A549 (cell line): ENCODE results near the gene NECTIN1. TPM values are rescaled to one million over a fixed set of nuclear protein-coding genes. Genes with fewer than 3 reads are reported as not detected.

Source experiments
- ATAC-seq, 2 experiments: fragments of 200-7000 bp in 1 of 2; fragments of >200 bp in 1 of 2; cut with Nextera tagmentation in 1 of 2; cut with Tn5 transposase in 1 of 2; 3 replicates each; pipeline versions ENCODE4 v1.8.0 to v1.9.1; 2018 to 2020; ENCODE audit warnings: mild to moderate bottlenecking in 1 of 2, moderate library complexity in 1 of 2
- CTCF ChIA-PET: fragments of 300-600 bp; sonication (Branson Sonifier 250); formaldehyde crosslinking; extraction: SDS; loops from one replicate; lab custom pipeline; 2021; ENCODE audit warnings: antibody characterized with exemption, inconsistent platforms; lab: Yijun Ruan, JAX
- POLR2A ChIA-PET: fragments of 350-600 bp; formaldehyde crosslinking; extraction: SDS; loops from one replicate; lab custom pipeline; 2021; ENCODE audit warnings: antibody characterized with exemption, inconsistent platforms; lab: Yijun Ruan, JAX
- DNase-seq, 2 experiments: peaks; one replicate each; pipeline versions ENCODE4 v3.0.0 to v3.0.0-alpha.2; 2011 to 2016; ENCODE audit warnings: low read depth in 1 of 2, low spot score in 1 of 2
- FAIRE-seq: peaks from 2 replicates; lab custom pipeline; 2011; peaks lifted over from hg19 to GRCh38; lab: Jason Lieb, UNC
- H3K27ac ChIP-seq, 2 experiments: fragments of >200 bp; sonication (Bioruptor Twin); formaldehyde crosslinking; 3 replicates each; pipeline ENCODE4 v1.5.1; 2016 to 2017
- H3K4me1 ChIP-seq: fragments of >200 bp; sonication (Bioruptor Twin); formaldehyde crosslinking; 3 replicates; pipeline ENCODE4 v1.6.1; 2016
- H3K4me2 ChIP-seq: fragments of >200 bp; sonication (Bioruptor Twin); formaldehyde crosslinking; 3 replicates; pipeline ENCODE4 v1.6.1; 2016
- H3K4me3 ChIP-seq: fragments of >200 bp; sonication (Bioruptor Twin); formaldehyde crosslinking; 3 replicates; pipeline ENCODE4 v1.5.1; 2016
- H3K9me3 ChIP-seq: fragments of >200 bp; sonication (Bioruptor Twin); formaldehyde crosslinking; 3 replicates; pipeline ENCODE4 v1.6.1; 2016
- ATOH8 ChIP-seq: fragments of 250-450 bp; sonication (Bioruptor Pico); IDR thresholded peaks from 2 replicates; pipeline ENCODE4 v1.5.0; 2020; ENCODE audit warnings: low read depth, mild to moderate bottlenecking, moderate library complexity
- BCL3 ChIP-seq: fragments of >200 bp; sonication (Bioruptor Twin); formaldehyde crosslinking; IDR thresholded peaks from 3 replicates; pipeline ENCODE4 v1.6.1; 2016
- BHLHE40 ChIP-seq: IDR thresholded peaks from 2 replicates; pipeline ENCODE4 v1.6.1; 2012; ENCODE audit warnings: low read depth, low read length, inconsistent platforms
- CBX8 ChIP-seq: fragments of 200-600 bp; sonication (generic); IDR thresholded peaks from 2 replicates; pipeline ENCODE4 v1.6.1; 2016
- EHMT2 ChIP-seq: fragments of 200-600 bp; sonication (generic); IDR thresholded peaks from 2 replicates; pipeline ENCODE4 v1.6.1; 2016; ENCODE audit warnings: antibody characterized with exemption, low read depth, mild to moderate bottlenecking, moderate library complexity
- FOSB ChIP-seq: fragments of 250-450 bp; sonication (Bioruptor Pico); IDR thresholded peaks from 2 replicates; pipeline ENCODE4 v1.5.0; 2020; ENCODE audit warnings: mild to moderate bottlenecking, moderate library complexity
- HEYL ChIP-seq: fragments of 250-450 bp; sonication (Bioruptor Pico); IDR thresholded peaks from 2 replicates; pipeline ENCODE4 v1.8.0; 2021; ENCODE audit warnings: mild to moderate bottlenecking, moderate library complexity
- JUNB ChIP-seq: fragments of >200 bp; sonication (Bioruptor Twin); formaldehyde crosslinking; IDR thresholded peaks from 2 replicates; pipeline ENCODE4 v1.6.1; 2016
- MAFK ChIP-seq: fragments of 450-650 bp; IDR thresholded peaks from 2 replicates; pipeline ENCODE4 v1.6.1; 2014; ENCODE audit not compliant: partially characterized antibody
- MAX ChIP-seq: IDR thresholded peaks from 2 replicates; pipeline ENCODE4 v1.6.1; 2012
- RARB ChIP-seq: fragments of 250-450 bp; sonication (Bioruptor Pico); IDR thresholded peaks from 2 replicates; pipeline ENCODE4 v1.8.0; 2021; ENCODE audit warnings: mild to moderate bottlenecking, moderate library complexity
- REST ChIP-seq: fragments of 200-600 bp; sonication (generic); IDR thresholded peaks from 2 replicates; pipeline ENCODE4 v1.6.1; 2016; ENCODE audit warnings: antibody characterized with exemption, mild to moderate bottlenecking, moderate library complexity
- RFX5 ChIP-seq: fragments of 450-650 bp; IDR thresholded peaks from 2 replicates; pipeline ENCODE4 v1.7.1; 2014; ENCODE audit warnings: antibody characterized with exemption, mild to moderate bottlenecking, moderate library complexity
- ZFP36 ChIP-seq: fragments of 450-650 bp; IDR thresholded peaks from 2 replicates; pipeline ENCODE4 v1.6.1; 2014; ENCODE audit warnings: borderline replicate concordance; ENCODE audit not compliant: partially characterized antibody
- ZNF302 ChIP-seq: fragments of 250-450 bp; sonication (Bioruptor Pico); IDR thresholded peaks from 2 replicates; pipeline ENCODE4 v1.9.0; 2021; ENCODE audit warnings: inconsistent platforms, mild to moderate bottlenecking, moderate library complexity
- WGBS: methylation state at CpG from one replicate; pipeline ENCODE4 v1.1.6; 2017; ENCODE audit errors: missing lambda C conversion rate; 5-methylcytosine and 5-hydroxymethylcytosine counted together
- polyA plus RNA-seq, 4 experiments: library from polyadenylated mRNA; depleted of rRNA in 3 of 4; stranded (reverse); fragments of >200 nt; fragmentation: RNase III in 1 of 4; extraction: RNeasy Plus Mini Kit Qiagen cat#74134 plus additional on column Dnase treatment in 1 of 4; gene quantifications; 2 replicates in 3 of 4; 3 replicates in 1 of 4; pipeline ENCODE4 v1.2.3, GENCODE V29; 2011 to 2017
- TF ChIP-seq, protein P1 (sequence below): fragments of 450-650 bp; IDR thresholded peaks from 2 replicates; pipeline ENCODE4 v1.6.1; 2014; ENCODE audit warnings: antibody characterized with exemption
- TF ChIP-seq, protein P2 (sequence below): fragments of >200 bp; sonication (Bioruptor Twin); formaldehyde crosslinking; IDR thresholded peaks from 2 replicates; pipeline ENCODE4 v1.6.1; 2016

Gene NECTIN1
- polyA plus RNA-seq, 2 of the 4 experiments (the other 2 are of a cell fraction), result 2.2 to 5.5 TPM

DNA sequence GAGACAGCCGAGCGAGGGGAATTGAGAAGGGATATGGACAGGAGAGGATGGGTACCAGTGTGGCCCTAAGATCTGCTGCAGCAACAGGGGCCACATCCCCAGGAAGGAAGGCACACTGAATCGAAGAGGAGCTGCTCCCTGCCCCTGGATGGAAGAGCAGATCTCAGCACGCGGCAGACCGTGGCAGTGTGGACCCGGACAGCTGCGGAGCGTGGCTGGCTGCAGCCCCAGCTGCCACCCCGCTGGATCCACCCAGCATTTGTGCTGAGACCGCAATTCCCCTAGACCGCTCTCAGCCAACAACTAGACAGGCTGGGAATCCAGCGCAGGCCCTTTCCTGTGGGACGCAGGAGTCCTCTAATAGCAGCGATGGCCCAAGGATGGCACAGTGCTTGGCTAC is 94.7 kb downstream of the NECTIN1 start (continued):
- TF ChIP-seq FOSB, result no peak

DNA sequence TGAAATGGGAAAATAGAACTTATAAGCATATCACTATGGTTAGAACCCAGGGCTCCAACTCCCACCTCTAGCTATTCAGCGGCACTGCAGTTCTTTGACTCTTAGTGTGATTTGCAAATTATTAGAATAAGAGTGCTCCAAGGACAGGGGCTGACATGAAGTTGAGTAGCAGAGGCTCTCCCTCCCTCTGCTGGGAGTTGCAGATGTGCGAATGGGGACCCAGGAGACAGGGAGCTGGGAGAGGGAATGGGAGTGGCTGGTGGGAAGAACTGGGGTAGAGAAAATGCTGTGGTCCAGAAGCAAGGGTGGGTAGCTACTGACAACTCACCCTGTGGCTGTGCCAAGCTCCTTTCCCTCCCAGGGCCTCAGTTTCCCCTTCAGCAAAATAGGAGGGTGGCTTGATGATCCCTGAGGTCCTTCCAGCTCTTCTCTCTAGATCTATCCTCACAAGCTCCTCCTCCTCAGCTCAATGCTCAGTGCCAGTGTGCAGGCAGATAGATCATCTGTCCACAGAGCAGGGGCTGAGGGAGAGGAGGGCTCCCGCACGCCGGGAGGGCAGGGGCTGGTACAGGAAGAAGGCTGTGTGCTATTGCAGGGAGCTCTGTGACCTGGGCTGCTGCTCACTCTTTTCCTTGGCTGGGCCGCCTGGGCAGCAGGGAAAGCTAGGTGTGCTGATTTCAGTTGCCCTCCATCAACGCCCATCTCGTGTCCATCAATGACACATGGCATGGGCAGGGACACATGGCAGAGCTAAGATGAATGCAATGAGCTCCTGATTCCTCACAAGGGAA is 99.0 kb downstream of the NECTIN1 start:
- no peak for FAIRE-seq
- no peak for ATAC-seq
- Histone ChIP-seq H3K4me3 (no peak overlapping the region), H3K27ac (no peak overlapping the region), H3K4me2 (no peak overlapping the region), H3K9me3 (no peaks in the 10 kb centered on the region), H3K4me1 (no peaks in the 10 kb centered on the region)
- WGBS, result 70% methylated on average over 4 of the region's 8 CpGs
- ChIA-PET CTCF (interaction anchor here (1.8 kb wide), 1 partner anchor 95 kb away, joined by 5 read pairs; no protein-coding TSS in a partner anchor), POLR2A (no interaction called here)
- TF ChIP-seq CBX8 (no peak), BCL3 (no peak), ATOH8 (CRISPR knock-in tag) (no peak), FOSB (no peak), BHLHE40 (no peak), JUNB (no peak), MAX (no peak), MAFK (no peak), REST (no peak), RFX5 (no peak)
- DNase-seq, result no peak

- ChIA-PET POLR2A (no interaction called here), CTCF (interaction anchor here (1.0 kb wide), 1 partner anchor 26 kb away, joined by 3 read pairs; no protein-coding TSS in a partner anchor)
- TF ChIP-seq HEYL (no peak), ZFP36 (no peak), EHMT2 (no peak), RARB (CRISPR knock-in tag) (no peak), JUNB (no peak), ZNF302 (no peak), CBX8 (no peak)
- TF ChIP-seq, protein P1, sequence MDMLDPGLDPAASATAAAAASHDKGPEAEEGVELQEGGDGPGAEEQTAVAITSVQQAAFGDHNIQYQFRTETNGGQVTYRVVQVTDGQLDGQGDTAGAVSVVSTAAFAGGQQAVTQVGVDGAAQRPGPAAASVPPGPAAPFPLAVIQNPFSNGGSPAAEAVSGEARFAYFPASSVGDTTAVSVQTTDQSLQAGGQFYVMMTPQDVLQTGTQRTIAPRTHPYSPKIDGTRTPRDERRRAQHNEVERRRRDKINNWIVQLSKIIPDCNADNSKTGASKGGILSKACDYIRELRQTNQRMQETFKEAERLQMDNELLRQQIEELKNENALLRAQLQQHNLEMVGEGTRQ, result no peak
- TF ChIP-seq, protein P2, sequence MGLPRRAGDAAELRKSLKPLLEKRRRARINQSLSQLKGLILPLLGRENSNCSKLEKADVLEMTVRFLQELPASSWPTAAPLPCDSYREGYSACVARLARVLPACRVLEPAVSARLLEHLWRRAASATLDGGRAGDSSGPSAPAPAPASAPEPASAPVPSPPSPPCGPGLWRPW, result no peak
- Histone ChIP-seq H3K4me1 (no peaks in the 10 kb centered on the region), H3K27ac (no peak overlapping the region), H3K9me3 (no peaks in the 10 kb centered on the region), H3K4me3 (no peak overlapping the region), H3K4me2 (no peak overlapping the region)
- FAIRE-seq (no peak), ATAC-seq (no peak), DNase-seq (no peak)
- 42% methylated on average over 4 of the region's 9 CpGs for WGBS
Measured at GRCh38 chr11:119629085-119629484, 99.9 kb downstream of the NECTIN1 start.
